HG02973 (cell line): Measurements from ENCODE around the gene SLC6A6.
"Not testable (repeated sequence)": the region's sequence is repeated elsewhere in the genome, so short reads cannot be mapped to it uniquely, and the experiment has no call there.

Experiments used
- ATAC-seq: cut with Tn5 transposase; IDR thresholded peaks from one replicate; pipeline ENCODE4 v1.9.1; 2021; ENCODE audit warnings: moderate library complexity; ENCODE audit not compliant: unreplicated experiment

Gene SLC6A6

GRCh38 chr3:14397531-14397930, 4.9 kb upstream of the SLC6A6 start:
- no peak for ATAC-seq

DNA sequence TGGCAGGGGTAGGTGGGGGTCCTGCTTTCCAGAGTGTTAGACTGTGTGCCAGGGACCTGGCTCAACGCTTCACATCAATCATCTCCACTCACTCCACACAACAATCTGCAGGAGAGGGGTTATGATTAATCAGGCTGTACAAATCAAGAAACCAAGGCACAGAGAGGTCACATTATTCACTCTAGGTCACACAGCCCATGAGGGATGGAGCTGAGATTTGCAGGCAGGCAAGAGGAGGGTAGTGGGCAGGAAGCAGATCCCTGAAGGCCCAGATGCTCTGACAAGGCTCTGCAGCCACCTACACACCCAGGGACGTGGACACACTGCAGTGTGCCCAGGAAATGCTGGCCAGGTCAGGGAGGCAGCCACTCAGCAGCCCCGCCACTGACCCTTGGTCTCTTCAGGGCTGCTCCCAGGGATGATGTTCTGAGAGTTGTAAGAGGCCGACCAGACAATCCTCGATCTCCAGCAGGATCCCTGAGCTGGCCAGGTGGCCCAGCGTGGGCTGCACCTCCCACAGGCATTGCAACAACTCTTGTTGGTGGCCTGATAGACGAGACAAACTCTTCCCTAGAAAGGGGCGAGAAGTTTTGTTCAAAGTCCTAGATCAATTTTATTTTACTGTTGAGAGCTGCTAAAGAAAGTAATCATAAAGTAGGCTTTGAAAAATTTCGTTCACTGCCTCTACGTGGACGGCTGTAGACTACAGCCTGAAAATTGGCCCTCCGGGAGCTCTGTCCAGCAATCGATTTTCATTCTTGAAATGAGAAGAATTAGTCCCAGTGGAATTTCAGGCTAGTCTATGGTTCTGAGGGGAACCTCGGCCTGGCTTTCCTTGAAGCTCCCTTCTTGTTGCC, 4.2 kb upstream of the SLC6A6 start:
- ATAC-seq: no peak

DNA sequence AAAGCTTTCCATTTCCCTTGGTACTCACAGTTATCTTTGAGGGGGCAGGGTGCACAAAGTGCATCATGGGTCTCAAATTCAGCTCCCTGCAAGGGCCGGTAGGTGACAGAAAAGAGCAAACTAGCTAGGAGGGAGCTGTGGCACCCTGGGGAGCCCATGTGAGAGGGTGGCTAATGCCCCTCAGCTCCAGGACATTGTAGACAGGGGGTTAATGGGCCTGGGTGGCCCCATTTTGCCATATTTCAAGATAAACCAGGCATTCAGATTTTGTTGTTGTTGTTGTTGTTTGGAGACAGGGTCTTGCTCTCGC, 3.7 kb upstream of the SLC6A6 start:
- no peak for ATAC-seq

- no peak for ATAC-seq
These were observed 608 bp upstream of the SLC6A6 start for GRCh38 chr3:14401692-14402303.

DNA sequence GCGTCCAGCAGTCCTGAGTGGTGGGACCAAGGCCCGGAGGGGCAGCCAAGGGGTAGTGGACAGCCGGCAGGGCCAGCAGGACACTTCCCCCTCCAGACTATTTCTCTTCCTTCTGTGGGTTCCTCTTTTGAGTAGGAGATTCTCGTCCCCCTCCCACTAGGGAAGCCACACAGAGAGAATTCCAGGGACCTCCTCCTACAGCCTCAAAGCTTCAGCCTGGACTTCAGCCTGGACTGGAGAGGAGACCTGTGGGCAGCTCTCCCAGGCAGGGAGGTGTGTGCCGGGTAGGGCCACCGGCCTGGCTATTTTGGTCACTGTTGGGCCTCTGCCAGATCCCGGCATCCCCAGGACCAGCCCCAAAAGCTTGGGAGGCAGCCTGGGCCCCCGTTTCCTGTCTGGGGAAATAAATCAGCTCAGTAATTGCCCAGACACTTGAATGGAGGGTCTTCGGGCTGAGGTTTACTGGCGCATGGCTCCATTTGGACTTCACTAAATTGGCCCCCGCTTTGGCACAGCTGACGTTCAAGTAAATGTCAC, 1.3 kb downstream of the SLC6A6 start:
- ATAC-seq: no peak

GRCh38 chr3:14404186-14404585, 1.8 kb downstream of the SLC6A6 start:
- ATAC-seq: no peak

DNA sequence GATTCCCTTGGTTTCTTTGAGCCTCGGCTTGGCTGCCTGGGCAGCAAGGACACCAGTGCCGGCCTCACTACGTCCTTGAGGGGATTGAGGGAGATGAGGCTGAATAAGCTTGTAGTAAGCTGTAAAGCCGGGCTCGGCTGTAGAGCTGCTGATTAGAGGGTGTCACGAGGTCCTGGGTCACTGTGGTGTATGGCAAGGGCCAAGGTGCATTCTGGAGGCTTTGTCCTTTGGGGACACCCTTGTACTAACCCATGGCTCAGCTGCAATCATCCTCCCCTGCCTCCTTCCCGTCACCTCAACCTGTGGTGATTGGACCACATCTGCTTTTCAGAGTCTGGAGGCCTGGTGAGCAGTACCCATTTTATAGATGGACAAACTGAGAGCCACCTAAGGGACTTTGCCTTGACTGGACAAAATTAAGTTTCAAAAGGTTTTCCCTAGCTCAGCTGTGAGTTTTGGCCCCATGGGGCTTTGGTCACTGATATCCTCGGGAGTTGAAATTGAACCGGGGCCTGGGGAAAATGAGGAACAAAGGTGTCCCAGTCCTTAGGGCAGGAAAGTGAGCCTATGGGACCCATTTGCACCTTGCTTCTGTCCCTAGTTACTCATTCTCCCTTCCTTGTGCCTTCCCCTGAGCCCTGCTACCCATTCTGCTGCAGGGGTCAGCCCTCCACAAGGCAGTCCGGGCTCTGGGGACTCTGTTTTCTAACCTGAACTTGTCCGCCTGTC, 2.4 kb downstream of the SLC6A6 start:
- no peak for ATAC-seq

DNA sequence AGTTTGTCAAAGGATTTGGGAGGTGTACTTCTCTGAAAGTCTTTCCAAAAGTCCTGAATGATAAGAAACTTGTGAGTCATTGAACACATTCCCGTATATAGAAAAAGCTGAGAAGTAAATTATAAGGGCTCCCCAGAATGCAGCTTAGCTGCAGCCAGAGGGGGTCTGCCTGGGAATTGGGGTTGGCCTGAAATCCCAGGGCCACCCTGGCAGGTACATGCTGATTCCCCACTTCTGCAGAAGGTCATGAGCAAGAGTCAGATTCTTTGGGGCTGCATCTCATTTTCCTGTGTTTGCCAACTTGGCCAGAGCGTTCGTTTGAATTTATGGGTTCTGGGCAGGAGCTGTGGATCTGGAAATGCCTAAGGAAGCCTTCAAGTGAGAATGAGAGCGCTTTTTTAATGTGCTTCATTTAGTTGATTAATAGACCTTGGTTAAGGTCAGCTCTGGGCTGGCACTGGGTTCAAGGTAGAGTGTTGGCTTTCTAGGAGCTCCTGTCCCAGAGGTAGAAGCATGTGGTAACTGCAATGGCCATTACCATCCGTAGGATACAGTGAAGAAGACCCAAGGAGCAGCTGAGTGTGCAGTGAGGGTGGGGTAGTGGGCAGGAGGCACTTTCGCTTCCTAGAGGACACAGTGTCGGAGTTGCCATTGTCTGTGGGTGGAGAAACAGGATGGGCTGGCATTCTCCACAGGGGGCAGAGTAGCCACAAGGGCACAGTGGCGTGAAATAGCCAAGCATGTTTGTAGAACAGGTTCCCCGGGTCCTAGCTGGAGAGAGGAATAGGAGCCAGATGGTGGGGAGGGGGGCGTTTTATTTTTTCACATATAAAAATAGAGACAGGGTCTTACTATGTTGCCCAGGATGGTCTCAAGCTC, 3.2 kb downstream of the SLC6A6 start:
- no peak for ATAC-seq

DNA sequence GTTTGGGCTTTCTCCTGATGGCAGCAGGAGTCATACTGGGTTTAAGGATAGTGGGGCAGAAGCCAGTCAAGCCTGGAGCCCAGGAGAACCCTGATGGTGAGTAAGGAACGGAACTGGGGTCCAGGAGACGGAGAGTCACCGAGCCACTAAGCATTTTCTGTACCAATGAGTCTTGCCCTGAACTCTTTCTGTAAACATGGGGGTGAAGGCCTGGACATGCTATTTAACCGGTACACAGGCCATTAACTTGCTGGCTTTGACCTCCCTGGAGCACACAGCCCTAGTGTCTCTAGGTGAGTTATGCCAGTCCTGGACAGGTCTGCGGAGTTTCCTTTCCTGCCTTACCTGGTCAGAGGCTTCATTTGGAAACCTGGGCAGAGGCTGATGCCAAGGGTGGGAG, 3.9 kb downstream of the SLC6A6 start:
- no peak for ATAC-seq

- ATAC-seq: no peak
These were observed 4.4 kb downstream of the SLC6A6 start for GRCh38 chr3:14406766-14407165.

- ATAC-seq: no peak
These were observed 4.8 kb downstream of the SLC6A6 start for GRCh38 chr3:14407203-14407602.

DNA sequence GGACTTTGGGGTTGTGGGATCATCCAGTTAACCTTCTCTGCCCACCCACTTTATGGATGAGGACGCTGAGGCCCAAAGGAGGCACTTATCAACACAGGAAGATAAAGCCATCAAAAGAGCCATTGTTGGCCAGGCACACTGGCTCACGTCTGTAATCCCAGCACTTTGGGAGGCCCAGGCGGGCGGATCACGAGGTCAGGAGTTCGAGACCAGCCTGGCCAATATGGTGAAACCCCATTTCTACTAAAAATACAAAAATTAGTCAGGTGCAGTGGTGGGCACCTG, 7.3 kb downstream of the SLC6A6 start:
- ATAC-seq: not testable (repeated sequence)

- no peak for ATAC-seq
These were observed 7.7 kb downstream of the SLC6A6 start for GRCh38 chr3:14410106-14410502.

GRCh38 chr3:14410503-14411165, 8.2 kb downstream of the SLC6A6 start:
- ATAC-seq: no peak

- ATAC-seq: no peak
These were observed 8.7 kb downstream of the SLC6A6 start for GRCh38 chr3:14411166-14411526.

GRCh38 chr3:14411988-14412387, 9.6 kb downstream of the SLC6A6 start:
- ATAC-seq: no peak

DNA sequence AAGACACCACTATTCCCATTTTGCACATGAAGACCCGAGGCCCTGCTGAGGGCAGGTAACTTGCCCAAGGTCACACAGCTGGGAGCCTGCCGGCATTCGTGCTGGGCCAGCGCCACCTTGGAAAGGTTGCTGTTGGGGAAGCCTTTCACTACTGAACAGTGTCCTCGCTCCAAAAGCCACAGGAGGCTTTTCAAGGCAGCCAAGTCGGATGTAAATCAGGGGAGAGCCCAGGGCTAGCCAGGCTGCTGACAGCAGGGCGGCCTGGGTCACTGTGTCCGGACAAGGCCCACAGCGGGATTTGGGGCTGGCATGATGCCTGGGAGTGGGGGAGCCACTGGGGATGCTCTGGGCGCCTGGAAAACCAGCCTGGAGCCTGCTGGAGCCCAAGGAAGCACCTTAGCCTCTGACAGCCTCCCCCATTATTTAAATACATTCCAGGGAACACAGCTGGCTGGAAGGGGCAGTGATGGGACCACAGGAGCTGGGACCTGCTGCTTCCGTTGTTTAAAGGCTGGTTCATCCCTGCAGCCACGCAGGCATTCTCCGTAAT, 10.5 kb downstream of the SLC6A6 start:
- no peak for ATAC-seq

DNA sequence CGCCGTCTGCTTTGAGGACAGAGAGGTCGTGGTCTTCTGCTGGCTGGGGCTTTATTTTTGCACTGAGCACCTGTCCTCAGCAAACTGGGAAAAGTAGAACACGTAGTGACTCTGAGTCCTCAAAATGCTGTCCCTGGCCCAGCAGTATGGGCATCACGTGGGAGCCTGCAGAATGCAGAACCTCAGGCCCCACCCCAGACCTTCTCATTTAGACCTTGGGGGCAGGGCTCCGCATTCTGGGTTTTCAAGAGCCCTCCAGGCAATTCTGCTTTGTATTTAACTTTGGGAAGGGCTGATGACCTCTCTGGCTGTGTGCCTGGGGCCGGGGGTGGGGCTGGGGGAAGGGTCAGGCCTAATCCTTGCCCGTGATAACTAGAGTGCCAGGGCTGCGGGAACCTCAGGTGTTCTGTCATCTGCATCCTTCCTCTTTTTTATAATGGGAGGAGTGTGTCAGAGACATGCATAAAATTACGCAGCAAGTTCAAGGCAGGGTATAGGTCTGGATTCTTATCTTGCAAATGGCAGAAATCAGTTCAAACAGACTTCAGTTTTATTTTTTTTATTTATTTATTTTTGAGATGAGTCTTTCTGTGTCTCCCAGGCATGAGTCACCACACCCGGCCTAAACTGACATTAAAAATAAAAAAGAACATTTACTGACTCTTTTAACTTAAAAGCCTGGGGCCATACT, 11.1 kb downstream of the SLC6A6 start:
- ATAC-seq: no peak

- no peak for ATAC-seq
These were observed 12.5 kb downstream of the SLC6A6 start for GRCh38 chr3:14414846-14415464.
